Raji (cell line): ENCODE results near the gene RHOB.

Experiments used
- POLR2A ChIP-seq: IDR thresholded peaks from 2 replicates; pipeline ENCODE4 v1.6.1; 2011; ENCODE audit warnings: low read depth, low read length, control low read depth; ENCODE audit not compliant: insufficient read depth

The RHOB gene

GRCh38 chr2:20444101-20444992 lies 2.5 kb upstream of the RHOB start:
- no peak for TF ChIP-seq POLR2A

- TF ChIP-seq POLR2A = no peak
Observed at GRCh38 chr2:20444993-20445910, 1.6 kb upstream of the RHOB start.

- TF ChIP-seq POLR2A = no peak
Observed at GRCh38 chr2:20446255-20446916, 488 bp upstream of the RHOB start.

GRCh38 chr2:20447437-20448245 lies 767 bp downstream of the RHOB start:
- no peak for TF ChIP-seq POLR2A

- TF ChIP-seq POLR2A = no peak
Observed at GRCh38 chr2:20448246-20448976, 1.5 kb downstream of the RHOB start.

GRCh38 chr2:20448977-20449306 lies 2.1 kb downstream of the RHOB start:
- TF ChIP-seq POLR2A = no peak

- TF ChIP-seq POLR2A = no peak
Observed at GRCh38 chr2:20449501-20450200, 2.8 kb downstream of the RHOB start.

GRCh38 chr2:20450201-20450999 lies 3.5 kb downstream of the RHOB start:
- TF ChIP-seq POLR2A = no peak

GRCh38 chr2:20451000-20451290 lies 4.1 kb downstream of the RHOB start:
- no peak for TF ChIP-seq POLR2A

GRCh38 chr2:20451341-20451740 lies 4.5 kb downstream of the RHOB start:
- no peak for TF ChIP-seq POLR2A

GRCh38 chr2:20451761-20452499 lies 5.1 kb downstream of the RHOB start:
- TF ChIP-seq POLR2A = no peak

- TF ChIP-seq POLR2A = no peak
Observed at GRCh38 chr2:20452551-20452950, 5.7 kb downstream of the RHOB start.

GRCh38 chr2:20453087-20453486 lies 6.2 kb downstream of the RHOB start:
- TF ChIP-seq POLR2A = no peak
